ENCODE data around the gene GTPBP4.
"Not testable (repeated sequence)": the region's sequence is repeated elsewhere in the genome, so short reads cannot be mapped to it uniquely, and the experiment has no call there.

GTPBP4 gene

DNA sequence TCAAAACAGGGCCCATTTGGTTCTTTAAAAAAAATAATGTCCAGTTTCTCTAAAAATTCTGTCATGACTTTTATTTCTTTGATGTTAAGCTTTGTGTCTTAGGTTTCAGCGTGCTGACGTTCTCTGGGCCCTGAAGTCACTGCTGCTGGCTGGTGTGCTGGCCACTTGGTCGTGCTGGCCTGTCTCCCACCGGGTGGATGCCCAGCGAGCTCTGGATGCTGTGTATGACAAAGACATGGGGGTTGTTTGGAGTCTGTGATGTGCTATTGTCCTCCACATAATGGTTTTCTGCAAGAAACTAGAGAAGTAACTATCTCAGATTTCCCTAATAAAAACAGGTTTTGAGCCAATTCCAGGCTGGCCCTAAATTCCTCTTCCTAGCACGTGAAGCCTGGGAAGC, 47.0 kb downstream of the GTPBP4 start:
- H3K36me3 ChIP-seq (replicated peaks), result peaks cover 7% of the 10 kb centered on the region
- no peak overlapping the region for H3K27ac ChIP-seq
- in situ Hi-C loops (cut with HindIII; ENCODE audit: low pct_ligation_motif_present, low sequenced_read_pairs), result no loop called here
- H3K27me3 ChIP-seq (replicated peaks), result no peaks in the 10 kb centered on the region
- DNase-seq, result no peak
- no peak overlapping the region for H3K4me3 ChIP-seq (ENCODE audit: low read depth, low read length)
- TF ChIP-seq, protein P1, sequence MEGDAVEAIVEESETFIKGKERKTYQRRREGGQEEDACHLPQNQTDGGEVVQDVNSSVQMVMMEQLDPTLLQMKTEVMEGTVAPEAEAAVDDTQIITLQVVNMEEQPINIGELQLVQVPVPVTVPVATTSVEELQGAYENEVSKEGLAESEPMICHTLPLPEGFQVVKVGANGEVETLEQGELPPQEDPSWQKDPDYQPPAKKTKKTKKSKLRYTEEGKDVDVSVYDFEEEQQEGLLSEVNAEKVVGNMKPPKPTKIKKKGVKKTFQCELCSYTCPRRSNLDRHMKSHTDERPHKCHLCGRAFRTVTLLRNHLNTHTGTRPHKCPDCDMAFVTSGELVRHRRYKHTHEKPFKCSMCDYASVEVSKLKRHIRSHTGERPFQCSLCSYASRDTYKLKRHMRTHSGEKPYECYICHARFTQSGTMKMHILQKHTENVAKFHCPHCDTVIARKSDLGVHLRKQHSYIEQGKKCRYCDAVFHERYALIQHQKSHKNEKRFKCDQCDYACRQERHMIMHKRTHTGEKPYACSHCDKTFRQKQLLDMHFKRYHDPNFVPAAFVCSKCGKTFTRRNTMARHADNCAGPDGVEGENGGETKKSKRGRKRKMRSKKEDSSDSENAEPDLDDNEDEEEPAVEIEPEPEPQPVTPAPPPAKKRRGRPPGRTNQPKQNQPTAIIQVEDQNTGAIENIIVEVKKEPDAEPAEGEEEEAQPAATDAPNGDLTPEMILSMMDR (IDR thresholded peaks at IDR 0.05; ENCODE audit: low read depth, low read length, missing control alignments), result no peak

GRCh38 chr10:1036341-1036791, 48.1 kb downstream of the GTPBP4 start:
- peak; percentile 35 for DNase-seq
- TF ChIP-seq, protein P1 (IDR thresholded peaks at IDR 0.05; ENCODE audit: low read depth, low read length, missing control alignments), result no peak
- H3K27me3 ChIP-seq (replicated peaks), result no peaks in the 10 kb centered on the region
- H3K27ac ChIP-seq, result no peak overlapping the region
- H3K4me3 ChIP-seq (ENCODE audit: low read depth, low read length), result no peak overlapping the region
- in situ Hi-C loops (cut with HindIII; ENCODE audit: low pct_ligation_motif_present, low sequenced_read_pairs), result no loop called here
- peaks cover 17% of the 10 kb centered on the region for H3K36me3 ChIP-seq (replicated peaks)

GRCh38 chr10:1037098-1037497, 48.9 kb downstream of the GTPBP4 start:
- in situ Hi-C loops (cut with HindIII; ENCODE audit: low pct_ligation_motif_present, low sequenced_read_pairs), result no loop called here
- DNase-seq, result no peak
- H3K36me3 ChIP-seq (replicated peaks), result peaks cover 22% of the 10 kb centered on the region
- TF ChIP-seq, protein P1 (IDR thresholded peaks at IDR 0.05; ENCODE audit: low read depth, low read length, missing control alignments), result no peak
- H3K27ac ChIP-seq, result no peak overlapping the region
- H3K27me3 ChIP-seq (replicated peaks), result no peaks in the 10 kb centered on the region
- H3K4me3 ChIP-seq (ENCODE audit: low read depth, low read length), result no peak overlapping the region

DNA sequence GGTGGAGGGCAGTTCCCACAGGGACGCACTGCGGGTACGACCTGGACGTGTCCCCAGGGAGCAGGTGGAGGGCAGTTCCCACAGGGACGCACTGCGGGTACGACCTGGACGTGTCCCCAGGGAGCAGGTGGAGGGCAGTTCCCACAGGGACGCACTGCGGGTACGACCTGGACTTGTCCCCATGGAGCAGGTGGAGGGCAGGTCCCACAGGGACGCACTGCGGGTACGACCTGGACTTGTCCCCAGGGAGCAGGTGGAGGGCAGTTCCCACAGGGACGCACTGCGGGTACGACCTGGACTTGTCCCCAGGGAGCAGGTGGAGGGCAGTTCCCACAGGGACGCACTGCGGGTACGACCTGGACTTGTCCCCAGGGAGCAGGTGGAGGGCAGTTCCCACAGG, 50.5 kb downstream of the GTPBP4 start:
- DNase-seq; H3K27ac ChIP-seq; in situ Hi-C loops (cut with HindIII; ENCODE audit: low pct_ligation_motif_present, low sequenced_read_pairs); H3K27me3 ChIP-seq (replicated peaks); H3K4me3 ChIP-seq (ENCODE audit: low read depth, low read length): not testable (repeated sequence)
- peaks cover 34% of the 10 kb centered on the region for H3K36me3 ChIP-seq (replicated peaks)

DNA sequence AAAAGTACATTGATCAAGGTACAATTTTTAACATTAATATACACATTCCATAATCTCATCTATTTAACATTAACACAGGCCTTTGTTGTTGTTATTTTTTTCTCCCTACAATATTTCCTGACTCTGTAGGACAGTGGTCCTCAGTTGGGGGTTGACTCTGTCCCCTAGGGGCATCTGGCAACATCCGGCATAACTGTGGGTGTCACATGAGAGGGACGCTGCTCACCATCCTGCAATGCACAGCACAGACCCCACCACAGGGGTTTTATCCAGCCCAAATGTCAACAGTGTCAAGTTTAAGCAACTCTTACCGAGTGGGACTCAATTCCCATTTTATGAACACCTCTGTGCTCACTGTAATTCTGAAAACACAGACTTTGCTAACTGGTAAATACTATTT, 51.9 kb downstream of the GTPBP4 start:
- Histone ChIP-seq H3K27ac (no peak overlapping the region), H3K27me3 (replicated peaks) (no peaks in the 10 kb centered on the region), H3K4me3 (ENCODE audit: low read depth, low read length) (no peak overlapping the region), H3K36me3 (replicated peaks) (peaks cover 36% of the 10 kb centered on the region)
- in situ Hi-C loops (cut with HindIII; ENCODE audit: low pct_ligation_motif_present, low sequenced_read_pairs), result no loop called here
- TF ChIP-seq, protein P1 (IDR thresholded peaks at IDR 0.05; ENCODE audit: low read depth, low read length, missing control alignments), result no peak
- no peak for DNase-seq

DNA sequence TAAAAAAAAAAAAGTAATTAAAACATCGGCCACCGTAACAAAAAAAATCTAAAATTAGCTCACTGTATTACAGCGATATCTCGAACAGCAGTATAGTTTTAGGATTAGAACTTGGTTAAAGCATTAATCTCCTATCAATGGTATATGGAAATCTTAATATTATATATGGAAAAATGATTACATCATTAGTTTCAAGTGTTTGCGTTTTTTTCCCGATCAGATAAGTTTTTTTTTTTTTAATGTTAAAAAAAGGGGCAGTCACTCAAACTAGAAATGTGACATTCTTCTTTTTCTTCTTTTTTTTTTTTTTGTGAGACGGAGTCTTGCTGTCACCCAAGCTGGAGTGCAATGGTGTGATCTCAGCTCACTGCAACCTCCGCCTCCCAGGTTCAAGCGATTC, 53.3 kb downstream of the GTPBP4 start:
- Histone ChIP-seq H3K27ac (no peak overlapping the region), H3K4me3 (ENCODE audit: low read depth, low read length) (no peak overlapping the region), H3K27me3 (replicated peaks) (no peaks in the 10 kb centered on the region), H3K36me3 (replicated peaks) (peaks cover 36% of the 10 kb centered on the region)
- no peak for DNase-seq
- in situ Hi-C loops (cut with HindIII; ENCODE audit: low pct_ligation_motif_present, low sequenced_read_pairs), result no loop called here
- TF ChIP-seq, protein P1 (IDR thresholded peaks at IDR 0.05; ENCODE audit: low read depth, low read length, missing control alignments), result no peak
